ENCODE results near the gene EID2.

Gene EID2

DNA sequence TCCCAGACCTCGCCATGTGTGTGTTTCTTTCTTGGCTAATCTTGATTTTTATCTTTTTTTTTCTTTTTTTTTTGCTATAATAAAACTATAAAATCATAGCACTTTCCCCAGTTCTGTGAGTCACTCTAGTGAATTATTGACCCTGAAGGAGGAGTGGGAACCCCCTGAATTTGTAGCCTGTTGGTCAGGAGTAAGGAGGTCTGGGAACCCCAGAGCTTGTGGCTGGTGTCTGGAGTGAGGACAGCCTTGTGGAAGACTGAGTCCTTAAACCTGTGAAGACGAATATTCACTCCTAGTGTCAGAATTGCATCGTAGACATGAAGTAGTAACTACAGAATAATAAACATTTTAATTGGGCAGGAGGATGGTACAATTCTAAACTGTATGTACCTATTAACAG lies 14.8 kb downstream of the EID2 start:
- no peak overlapping the region for H3K4me3 ChIP-seq
- H3K9me3 ChIP-seq = no peaks in the 10 kb centered on the region
- H3K27me3 ChIP-seq = no peaks in the 10 kb centered on the region
- DNase-seq = no peak
- TF ChIP-seq, protein P1, sequence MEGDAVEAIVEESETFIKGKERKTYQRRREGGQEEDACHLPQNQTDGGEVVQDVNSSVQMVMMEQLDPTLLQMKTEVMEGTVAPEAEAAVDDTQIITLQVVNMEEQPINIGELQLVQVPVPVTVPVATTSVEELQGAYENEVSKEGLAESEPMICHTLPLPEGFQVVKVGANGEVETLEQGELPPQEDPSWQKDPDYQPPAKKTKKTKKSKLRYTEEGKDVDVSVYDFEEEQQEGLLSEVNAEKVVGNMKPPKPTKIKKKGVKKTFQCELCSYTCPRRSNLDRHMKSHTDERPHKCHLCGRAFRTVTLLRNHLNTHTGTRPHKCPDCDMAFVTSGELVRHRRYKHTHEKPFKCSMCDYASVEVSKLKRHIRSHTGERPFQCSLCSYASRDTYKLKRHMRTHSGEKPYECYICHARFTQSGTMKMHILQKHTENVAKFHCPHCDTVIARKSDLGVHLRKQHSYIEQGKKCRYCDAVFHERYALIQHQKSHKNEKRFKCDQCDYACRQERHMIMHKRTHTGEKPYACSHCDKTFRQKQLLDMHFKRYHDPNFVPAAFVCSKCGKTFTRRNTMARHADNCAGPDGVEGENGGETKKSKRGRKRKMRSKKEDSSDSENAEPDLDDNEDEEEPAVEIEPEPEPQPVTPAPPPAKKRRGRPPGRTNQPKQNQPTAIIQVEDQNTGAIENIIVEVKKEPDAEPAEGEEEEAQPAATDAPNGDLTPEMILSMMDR (IDR thresholded peaks at IDR 0.05) = no peak
- intact Hi-C loops (cut with DNase I; ENCODE audit: low total_unique reads) = no loop called here
- peaks cover 0 to 5% (median 2%) of the 10 kb centered on the region in 4 donors for H3K4me1 ChIP-seq
- H3K27ac ChIP-seq = no peak overlapping the region
- peaks cover 0 to 6% (median 0%) of the 10 kb centered on the region in 3 donors for H3K36me3 ChIP-seq

GRCh38 chr19:39524495-39524894 lies 15.5 kb downstream of the EID2 start:
- intact Hi-C loops (cut with DNase I; ENCODE audit: low total_unique reads) = no loop called here
- H3K9me3 ChIP-seq = no peaks in the 10 kb centered on the region
- H3K36me3 ChIP-seq = peaks cover 0 to 6% (median 0%) of the 10 kb centered on the region in 3 donors
- H3K27ac ChIP-seq = no peak overlapping the region
- TF ChIP-seq, protein P1 (IDR thresholded peaks at IDR 0.05) = no peak
- H3K4me1 ChIP-seq = no peaks in the 10 kb centered on the region
- H3K4me3 ChIP-seq = no peak overlapping the region
- no peaks in the 10 kb centered on the region for H3K27me3 ChIP-seq
- DNase-seq = no peak

GRCh38 chr19:39520541-39521484 lies 19.1 kb downstream of the EID2 start:
- no peak for DNase-seq
- Histone ChIP-seq H3K9me3 (no peaks in the 10 kb centered on the region), H3K36me3 (no peaks in the 10 kb centered on the region), H3K4me1 (peaks cover 0 to 5% (median 2%) of the 10 kb centered on the region in 4 donors), H3K27ac (no peak overlapping the region), H3K27me3 (peaks cover 0 to 27% of the 10 kb centered on the region in 2 donors), H3K4me3 (no peak overlapping the region)
- TF ChIP-seq, protein P1 (IDR thresholded peaks at IDR 0.05) = no peak
- intact Hi-C loops (cut with DNase I; ENCODE audit: low total_unique reads) = no loop called here

- TF ChIP-seq, protein P1 (IDR thresholded peaks at IDR 0.05) = no peak
Measured at GRCh38 chr19:39518975-39519374, 21.0 kb downstream of the EID2 start.

DNA sequence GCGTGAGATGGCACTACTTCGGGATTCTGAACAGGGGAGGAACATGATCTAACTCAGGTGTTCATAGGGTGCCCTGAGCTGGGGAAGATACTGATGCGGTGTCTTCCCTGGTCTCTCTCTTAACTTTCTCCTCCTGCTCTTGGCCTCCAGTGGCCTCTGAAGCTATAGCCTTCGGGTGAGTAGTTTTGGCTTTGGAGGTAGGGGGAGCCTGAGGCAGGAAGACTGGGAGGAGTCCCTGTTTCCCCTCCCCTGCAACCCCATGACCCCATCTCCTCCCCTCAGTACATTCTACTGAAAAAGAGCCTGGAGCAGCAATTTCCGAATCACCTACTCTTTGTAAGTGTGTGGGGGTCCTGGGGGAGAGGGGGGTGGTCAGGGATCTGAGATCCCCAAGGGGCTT lies 21.5 kb downstream of the EID2 start:
- TF ChIP-seq, protein P1 (IDR thresholded peaks at IDR 0.05) = no peak
- no peak overlapping the region for H3K4me3 ChIP-seq
- intact Hi-C loops (cut with DNase I; ENCODE audit: low total_unique reads) = no loop called here
- H3K27ac ChIP-seq = no peak overlapping the region
- H3K36me3 ChIP-seq = no peaks in the 10 kb centered on the region
- H3K9me3 ChIP-seq = no peaks in the 10 kb centered on the region
- no peak for DNase-seq
- H3K4me1 ChIP-seq = peaks cover 4 to 17% (median 14%) of the 10 kb centered on the region in 4 donors
- peaks cover 4 to 49% of the 10 kb centered on the region in 2 donors for H3K27me3 ChIP-seq

More at GRCh38 chr19:39518975-39519374, 21.0 kb downstream of the EID2 start:
- intact Hi-C loops (cut with DNase I; ENCODE audit: low total_unique reads) = no loop called here
- no peak for DNase-seq
- Histone ChIP-seq H3K4me1 (peaks cover 4 to 17% (median 14%) of the 10 kb centered on the region in 4 donors), H3K4me3 (no peak overlapping the region), H3K9me3 (no peaks in the 10 kb centered on the region), H3K27me3 (peaks cover 4 to 45% of the 10 kb centered on the region in 2 donors), H3K27ac (no peak overlapping the region), H3K36me3 (no peaks in the 10 kb centered on the region)
